DOHH2 (cell line): ENCODE results near the gene C4orf51.

Experiments used
- H3F3A ChIP-seq: fragments of 200-600 bp; sonication (generic), shearing (Covaris generic); 2 replicates; pipeline ENCODE4 v1.6.0; 2016; ENCODE audit warnings: antibody characterized with exemption, mild to moderate bottlenecking; ENCODE audit not compliant: control insufficient read depth, insufficient read depth
- H3K27ac ChIP-seq: fragments of 200-600 bp; sonication (generic); 2 replicates; pipeline ENCODE4 v1.5.1; 2014; ENCODE audit warnings: low read depth, mild to moderate bottlenecking, low read length, moderate library complexity
- H3K27me3 ChIP-seq: fragments of 200-600 bp; sonication (generic); 2 replicates; pipeline ENCODE4 v1.6.1; 2014; ENCODE audit warnings: mild to moderate bottlenecking, low read length, mixed read lengths; ENCODE audit not compliant: control insufficient read depth
- H3K36me3 ChIP-seq: fragments of 200-600 bp; sonication (generic); 2 replicates; pipeline ENCODE4 v1.6.1; 2014; ENCODE audit warnings: mild to moderate bottlenecking, low read length, moderate library complexity, mixed read lengths; ENCODE audit not compliant: control insufficient read depth
- H3K4me1 ChIP-seq: fragments of 200-600 bp; sonication (generic); 2 replicates; pipeline ENCODE4 v1.6.1; 2014; ENCODE audit warnings: mild to moderate bottlenecking, low read length, mixed read lengths; ENCODE audit not compliant: control insufficient read depth
- H3K4me2 ChIP-seq: fragments of 200-600 bp; sonication (generic); 2 replicates; pipeline ENCODE4 v1.6.0; 2014; ENCODE audit warnings: mild to moderate bottlenecking, low read length, moderate library complexity
- H3K4me3 ChIP-seq: fragments of 200-600 bp; sonication (generic); 2 replicates; pipeline ENCODE4 v1.5.1; 2014; ENCODE audit warnings: mild to moderate bottlenecking, low read length, mixed read lengths
- H3K79me2 ChIP-seq: fragments of 200-600 bp; sonication (generic); 2 replicates; pipeline ENCODE4 v1.6.1; 2014; ENCODE audit warnings: mild to moderate bottlenecking, low read length, mixed read lengths; ENCODE audit not compliant: control insufficient read depth
- H3K9me2 ChIP-seq: fragments of 200-600 bp; sonication (generic); replicated peaks from 2 replicates; pipeline ENCODE4 v1.6.1; 2014; ENCODE audit warnings: mild to moderate bottlenecking, low read length, mixed read lengths; ENCODE audit not compliant: control insufficient read depth
- H3K9me3 ChIP-seq: fragments of 200-600 bp; sonication (generic); 2 replicates; pipeline ENCODE4 v1.6.1; 2014; ENCODE audit warnings: antibody characterized with exemption, low read length, mixed read lengths; ENCODE audit not compliant: control insufficient read depth, insufficient read depth
- H4K20me1 ChIP-seq: fragments of 200-600 bp; sonication (generic); 2 replicates; pipeline ENCODE4 v1.6.0; 2014; ENCODE audit warnings: low read depth, mild to moderate bottlenecking, antibody characterized with exemption, low read length, moderate library complexity; ENCODE audit not compliant: control insufficient read depth, insufficient read depth
- CTCF ChIP-seq: fragments of 200-600 bp; sonication (generic); IDR thresholded peaks from one replicate; pipeline ENCODE4 v1.5.1; 2014; ENCODE audit warnings: antibody characterized with exemption, mild to moderate bottlenecking, low read depth, low read length; ENCODE audit not compliant: poor library complexity, severe bottlenecking
- EZH2phosphoT487 ChIP-seq: fragments of 200-600 bp; sonication (generic); IDR thresholded peaks from 2 replicates; pipeline ENCODE4 v1.6.1; 2017; ENCODE audit warnings: borderline replicate concordance, mild to moderate bottlenecking, antibody characterized with exemption, low read length, moderate library complexity, mixed read lengths

C4orf51 gene

GRCh38 chr4:145679991-145680455, at the start of gene C4orf51:
Gene C4orf51, plus strand, starts transcription at chr4:145680146. Its CDS starts 58 bp downstream, at chr4:145680204.
- Histone ChIP-seq H3K27ac (no peak within 1 kb of the TSS), H3K36me3 (no peaks in the 10 kb centered on the region), H3K79me2 (no peaks in the 10 kb centered on the region), H3K9me3 (no peaks in the 10 kb centered on the region; the same call in 1 of the 2 replicates), H3K4me1 (no peaks in the 10 kb centered on the region), H4K20me1 (no peaks in the 10 kb centered on the region), H3F3A (no peaks in the 10 kb centered on the region), H3K27me3 (no peaks in the 10 kb centered on the region; the same call in 1 of the 2 replicates), H3K4me3 (no peak within 1 kb of the TSS), H3K9me2 (no peaks in the 10 kb centered on the region), H3K4me2 (no peak within 1 kb of the TSS)
- TF ChIP-seq CTCF (no peak), EZH2phosphoT487 (no peak)

GRCh38 chr4:145635117-145635516, 44.8 kb upstream of the C4orf51 start:
- Histone ChIP-seq H3K4me2 (no peak overlapping the region), H3K4me3 (no peak overlapping the region), H3K27ac (no peak overlapping the region), H3K36me3 (0 out of 2 replicates have a peak, but pooled peaks cover 2% of the 10 kb centered on the region), H3K9me2 (no peaks in the 10 kb centered on the region), H3F3A (no peaks in the 10 kb centered on the region), H3K9me3 (no peaks in the 10 kb centered on the region), H4K20me1 (no peaks in the 10 kb centered on the region), H3K4me1 (no peaks in the 10 kb centered on the region), H3K27me3 (no peaks in the 10 kb centered on the region), H3K79me2 (no peaks in the 10 kb centered on the region)
- TF ChIP-seq EZH2phosphoT487 (no peak), CTCF (no peak)

- TF ChIP-seq CTCF (no peak), EZH2phosphoT487 (no peak)
- Histone ChIP-seq H3K27ac (no peak overlapping the region), H3K4me3 (no peak overlapping the region)
Measured at GRCh38 chr4:145635630-145636029, 44.3 kb upstream of the C4orf51 start.

More at GRCh38 chr4:145635630-145636029, 44.3 kb upstream of the C4orf51 start:
- Histone ChIP-seq H3K4me2 (no peak overlapping the region), H3K4me1 (no peaks in the 10 kb centered on the region), H3K9me2 (no peaks in the 10 kb centered on the region), H4K20me1 (no peaks in the 10 kb centered on the region), H3K36me3 (0 out of 2 replicates have a peak, but pooled peaks cover 2% of the 10 kb centered on the region), H3K9me3 (no peaks in the 10 kb centered on the region), H3K27me3 (no peaks in the 10 kb centered on the region), H3K79me2 (no peaks in the 10 kb centered on the region), H3F3A (no peaks in the 10 kb centered on the region)
